Measurements from ENCODE around the gene RRAS2. TPM values are rescaled to one million over a fixed set of nuclear protein-coding genes. Genes with fewer than 3 reads are reported as not detected.

The RRAS2 gene
- total RNA-seq, 2 donors from 2014 or later = 75.1 to 99.7 TPM

- H3K4me1 Mint-ChIP-seq = peaks cover 2% of the 10 kb centered on the region
- no peak overlapping the region for H3K4me3 Mint-ChIP-seq
- H3K9me3 Mint-ChIP-seq = no peaks in the 10 kb centered on the region
- Histone ChIP-seq H3K27me3 (ENCODE audit: control insufficient read depth, insufficient read depth, low read length, poor library complexity, severe bottlenecking) (no peaks in the 10 kb centered on the region), H3K9me3 (ENCODE audit: control insufficient read depth, low read length) (no peaks in the 10 kb centered on the region), H3K36me3 (ENCODE audit: control insufficient read depth, insufficient read depth, low read length) (peaks cover 22% of the 10 kb centered on the region), H3K4me1 (ENCODE audit: control insufficient read depth, insufficient read depth, low read length) (no peaks in the 10 kb centered on the region), H3K9ac (ENCODE audit: extremely low read depth, low read length, poor library complexity, severe bottlenecking) (no peak overlapping the region), H3K27ac (ENCODE audit: low read depth, low read length) (no peak overlapping the region), H3K4me3 (ENCODE audit: low read length) (no peak overlapping the region)
- no peak for TF ChIP-seq CTCF (conservative IDR thresholded peaks at IDR 0.05)
- no peak overlapping the region for H3K27ac Mint-ChIP-seq
- H3K27me3 Mint-ChIP-seq (ENCODE audit: insufficient read depth) = no peaks in the 10 kb centered on the region
- WGBS, 2 experiments (ENCODE audit: insufficient coverage in 1 of 2, insufficient read length in 1 of 2) = 86 to 89% methylated on average over 4 to 6 of the region's 6 CpGs
- peaks cover 38% of the 10 kb centered on the region for H3K36me3 Mint-ChIP-seq (ENCODE audit: low read depth)
- no peak for DNase-seq
These were observed 90.9 kb downstream of the RRAS2 start for GRCh38 chr11:14267861-14268635.

- Histone ChIP-seq H3K9ac (ENCODE audit: extremely low read depth, low read length, poor library complexity, severe bottlenecking) (no peak overlapping the region), H3K4me3 (ENCODE audit: low read length) (no peak overlapping the region), H3K36me3 (ENCODE audit: control insufficient read depth, insufficient read depth, low read length) (peaks cover 14% of the 10 kb centered on the region), H3K27ac (ENCODE audit: low read depth, low read length) (no peak overlapping the region), H3K4me1 (ENCODE audit: control insufficient read depth, insufficient read depth, low read length) (no peaks in the 10 kb centered on the region), H3K27me3 (ENCODE audit: control insufficient read depth, insufficient read depth, low read length, poor library complexity, severe bottlenecking) (peaks cover 10% of the 10 kb centered on the region), H3K9me3 (ENCODE audit: control insufficient read depth, low read length) (no peaks in the 10 kb centered on the region)
- TF ChIP-seq CTCF (conservative IDR thresholded peaks at IDR 0.05) = no peak
- WGBS, 2 experiments (ENCODE audit: insufficient coverage in 1 of 2, insufficient read length in 1 of 2) = 100% methylated on average over 1 of the region's 1 CpG; no CpG with 5 or more reads in 1 of the 2 experiments
- peaks cover 8% of the 10 kb centered on the region for H3K27me3 Mint-ChIP-seq (ENCODE audit: insufficient read depth)
- peaks cover 2% of the 10 kb centered on the region for H3K4me1 Mint-ChIP-seq
- no peak overlapping the region for H3K27ac Mint-ChIP-seq
- H3K36me3 Mint-ChIP-seq (ENCODE audit: low read depth) = peaks cover 27% of the 10 kb centered on the region
- no peak for DNase-seq
- H3K4me3 Mint-ChIP-seq = no peak overlapping the region
- H3K9me3 Mint-ChIP-seq = no peaks in the 10 kb centered on the region
These were observed 92.4 kb downstream of the RRAS2 start for GRCh38 chr11:14266622-14267021.

- peaks cover 8% of the 10 kb centered on the region for H3K36me3 ChIP-seq (ENCODE audit: control insufficient read depth, insufficient read depth, low read length)
- H3K4me3 Mint-ChIP-seq = no peak overlapping the region
- no peak overlapping the region for H3K9ac ChIP-seq (ENCODE audit: extremely low read depth, low read length, poor library complexity, severe bottlenecking)
- H3K27ac ChIP-seq (ENCODE audit: low read depth, low read length) = no peak overlapping the region
- H3K27me3 Mint-ChIP-seq (ENCODE audit: insufficient read depth) = peaks cover 21% of the 10 kb centered on the region
- H3K27me3 ChIP-seq (ENCODE audit: control insufficient read depth, insufficient read depth, low read length, poor library complexity, severe bottlenecking) = peaks cover 26% of the 10 kb centered on the region
- no peak overlapping the region for H3K4me3 ChIP-seq (ENCODE audit: low read length)
- no peak for DNase-seq
- TF ChIP-seq CTCF (conservative IDR thresholded peaks at IDR 0.05) = no peak
- H3K9me3 ChIP-seq (ENCODE audit: control insufficient read depth, low read length) = no peaks in the 10 kb centered on the region
- peaks cover 25% of the 10 kb centered on the region for H3K36me3 Mint-ChIP-seq (ENCODE audit: low read depth)
- no peaks in the 10 kb centered on the region for H3K9me3 Mint-ChIP-seq
- 89% methylated on average over 2 of the region's 2 CpGs for WGBS, 2 experiments (ENCODE audit: insufficient coverage in 1 of 2, insufficient read length in 1 of 2)
- H3K4me1 ChIP-seq (ENCODE audit: control insufficient read depth, insufficient read depth, low read length) = no peaks in the 10 kb centered on the region
- peaks cover 2% of the 10 kb centered on the region for H3K4me1 Mint-ChIP-seq
- H3K27ac Mint-ChIP-seq = no peak overlapping the region
These were observed 94.0 kb downstream of the RRAS2 start for GRCh38 chr11:14264966-14265365.
